SK-N-SH (cell line): ENCODE data around the gene SLCO3A1. TPM values are rescaled to one million over a fixed set of nuclear protein-coding genes. Genes with fewer than 3 reads are reported as not detected.

Source experiments
- CTCF ChIA-PET: fragments of 300-600, 350-600 bp; formaldehyde crosslinking; extraction: SDS; loops from one replicate; lab custom pipeline; 2021; lab: Yijun Ruan, JAX
- POLR2A ChIA-PET: fragments of 350-600 bp; sonication (Branson Sonifier 250); formaldehyde crosslinking; extraction: SDS; loops from one replicate; lab custom pipeline; 2020; ENCODE audit warnings: antibody characterized with exemption, inconsistent platforms; lab: Yijun Ruan, JAX
- DNase-seq: peaks from one replicate; pipeline ENCODE4 v3.0.0; 2012
- H2AFZ ChIP-seq: fragments of 200-600 bp; sonication (generic); 2 replicates; pipeline ENCODE4 v1.8.1; 2016; ENCODE audit warnings: antibody characterized with exemption, mild to moderate bottlenecking, low read depth
- H3F3A ChIP-seq: fragments of 200-600 bp; sonication (generic); replicated peaks from 2 replicates; pipeline ENCODE3; 2016; ENCODE audit warnings: antibody characterized with exemption, mild to moderate bottlenecking; ENCODE audit not compliant: insufficient read depth
- H3K27ac ChIP-seq, 2 experiments: fragments of 200-500 bp in 1 of 2; fragments of 200-600 bp in 1 of 2; sonication (Bioruptor generic) in 1 of 2; sonication (generic), shearing (Covaris generic) in 1 of 2; 2 replicates each; pipeline versions ENCODE4 v1.5.1 to v1.6.1; 2014 to 2016; ENCODE audit warnings: low read depth in 2 of 2, inconsistent platforms in 1 of 2, low read length in 1 of 2, mild to moderate bottlenecking in 1 of 2, mixed read lengths in 1 of 2
- H3K27me3 ChIP-seq: fragments of 200-600 bp; sonication (generic), shearing (Covaris generic); 2 replicates; pipeline ENCODE4 v1.6.1; 2016; ENCODE audit warnings: mixed run types; ENCODE audit not compliant: insufficient read depth
- H3K36me3 ChIP-seq, 2 experiments: fragments of 200-500 bp in 1 of 2; fragments of 200-600 bp in 1 of 2; sonication (Bioruptor generic) in 1 of 2; sonication (generic) in 1 of 2; replicated peaks in 1 of 2; 2 replicates each; pipeline versions ENCODE3 to v1.5.1; 2014 to 2016; ENCODE audit warnings: low read length in 1 of 2, mild to moderate bottlenecking in 1 of 2; ENCODE audit not compliant: insufficient read depth in 2 of 2, control insufficient read depth in 1 of 2
- H3K4me1 ChIP-seq, 2 experiments: fragments of 200-500 bp in 1 of 2; fragments of 200-600 bp in 1 of 2; sonication (Bioruptor generic) in 1 of 2; sonication (generic), shearing (Covaris generic) in 1 of 2; 2 replicates each; pipeline versions ENCODE4 v1.5.1 to v1.6.1; 2014 to 2016; ENCODE audit warnings: low read depth in 1 of 2, low read length in 1 of 2, mixed run types in 1 of 2; ENCODE audit not compliant: insufficient read depth in 2 of 2, control insufficient read depth in 1 of 2
- H3K4me2 ChIP-seq: fragments of 200-600 bp; sonication (generic), shearing (Covaris generic); 2 replicates; pipeline ENCODE4 v1.6.1; 2017; ENCODE audit warnings: mixed run types
- H3K4me3 ChIP-seq, 2 experiments: fragments of 200-500 bp in 1 of 2; fragments of 200-600 bp in 1 of 2; sonication (Bioruptor generic) in 1 of 2; sonication (generic), shearing (Covaris generic) in 1 of 2; 2 replicates each; pipeline versions ENCODE4 v1.5.1 to v1.8.1; 2014 to 2016; ENCODE audit warnings: low read depth in 2 of 2, inconsistent platforms in 1 of 2, low read length in 1 of 2, mild to moderate bottlenecking in 1 of 2, mixed read lengths in 1 of 2, moderate library complexity in 1 of 2
- H3K79me2 ChIP-seq: fragments of 200-600 bp; sonication (generic); 2 replicates; pipeline ENCODE4 v1.8.1; 2017; ENCODE audit warnings: mild to moderate bottlenecking; ENCODE audit not compliant: insufficient read depth
- H3K9ac ChIP-seq: fragments of 200-600 bp; sonication (generic); 2 replicates; pipeline ENCODE4 v1.6.1; 2017; ENCODE audit warnings: mixed run types
- H3K9me2 ChIP-seq: fragments of 200-600 bp; sonication (generic); 2 replicates; pipeline ENCODE4 v1.6.1; 2017; ENCODE audit warnings: mixed run types
- H3K9me3 ChIP-seq: fragments of 200-600 bp; sonication (generic); 2 replicates; pipeline ENCODE4 v1.6.1; 2017; ENCODE audit warnings: mixed run types, mild to moderate bottlenecking, moderate library complexity
- H4K20me1 ChIP-seq: fragments of 200-600 bp; sonication (generic); 2 replicates; pipeline ENCODE4 v1.6.1; 2017; ENCODE audit warnings: mild to moderate bottlenecking, mixed run types; ENCODE audit not compliant: insufficient read depth
- GATA2 ChIP-seq: sonication (generic); formaldehyde crosslinking; IDR thresholded peaks from 2 replicates; pipeline ENCODE4 v1.5.0; 2020; ENCODE audit warnings: mild to moderate bottlenecking, missing genetic modification reagents
- JUND ChIP-seq: IDR thresholded peaks from 2 replicates; pipeline ENCODE4 v1.4.0; 2012
- MEF2A ChIP-seq: IDR thresholded peaks from 2 replicates; pipeline ENCODE4 v1.4.0; 2012; ENCODE audit warnings: low read depth, borderline replicate concordance
- NRF1 ChIP-seq: IDR thresholded peaks from 2 replicates; pipeline ENCODE4 v1.6.1; 2012; ENCODE audit warnings: low read depth, mild to moderate bottlenecking, low read length
- RXRA ChIP-seq: IDR thresholded peaks from 2 replicates; pipeline ENCODE4 v1.4.0; 2012; ENCODE audit warnings: low read depth, mild to moderate bottlenecking, borderline replicate concordance
- SMC3 ChIP-seq: IDR thresholded peaks from 2 replicates; pipeline ENCODE4 v1.6.1; 2012; ENCODE audit warnings: low read depth, low read length, improper control_type of control experiment
- YY1 ChIP-seq: IDR thresholded peaks from 2 replicates; pipeline ENCODE4 v1.4.0; 2012; ENCODE audit warnings: low read depth, mild to moderate bottlenecking
- WGBS: methylation state at CpG from one replicate; pipeline ENCODE4 v1.1.6; 2017; ENCODE audit warnings: low lambda C conversion rate; 5-methylcytosine and 5-hydroxymethylcytosine counted together
- polyA plus RNA-seq, 3 experiments: library from polyadenylated mRNA; depleted of rRNA; stranded (reverse); fragments of >200 nt; gene quantifications; 2 replicates each; pipeline ENCODE4 v1.2.3, GENCODE V29; 2012
- TF ChIP-seq, protein P1 (sequence below): IDR thresholded peaks from 2 replicates; pipeline ENCODE4 v1.6.1; 2012; ENCODE audit warnings: mild to moderate bottlenecking, low read depth, low read length, moderate library complexity
- TF ChIP-seq, protein P2 (sequence below): fragments of 200-600 bp; sonication (generic); IDR thresholded peaks from 2 replicates; pipeline ENCODE4 v1.6.1; 2017; ENCODE audit warnings: antibody characterized with exemption, mild to moderate bottlenecking, moderate library complexity

The SLCO3A1 gene
- polyA plus RNA-seq, 1 of the 3 experiments (the other 2 are of a cell fraction), result 19.7 TPM

DNA sequence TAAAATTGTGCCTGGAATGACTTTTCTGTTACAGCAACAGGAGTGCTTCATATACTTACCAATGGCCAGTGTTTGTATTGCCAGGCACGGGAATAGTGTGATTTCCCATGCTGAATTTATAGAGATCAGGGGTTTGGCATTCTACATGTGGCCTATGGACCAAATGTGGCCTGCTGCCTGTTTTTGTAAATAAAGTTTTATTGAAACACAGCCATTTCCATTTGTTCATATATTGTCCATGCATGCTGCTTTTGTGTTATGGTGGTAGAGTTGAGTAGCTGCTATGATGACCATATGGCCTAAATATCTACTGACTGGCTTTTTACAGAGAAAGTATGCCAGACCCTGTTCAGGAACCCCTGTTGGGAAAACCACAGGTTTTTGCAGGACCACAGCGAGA is 55.6 kb downstream of the SLCO3A1 start:
- CTCF ChIA-PET, result interaction anchor here (1.9 kb wide), 1 partner anchor 27 kb away, joined by 4 read pairs; no protein-coding TSS in a partner anchor
- 90% methylated on average over 2 of the region's 2 CpGs for WGBS

DNA sequence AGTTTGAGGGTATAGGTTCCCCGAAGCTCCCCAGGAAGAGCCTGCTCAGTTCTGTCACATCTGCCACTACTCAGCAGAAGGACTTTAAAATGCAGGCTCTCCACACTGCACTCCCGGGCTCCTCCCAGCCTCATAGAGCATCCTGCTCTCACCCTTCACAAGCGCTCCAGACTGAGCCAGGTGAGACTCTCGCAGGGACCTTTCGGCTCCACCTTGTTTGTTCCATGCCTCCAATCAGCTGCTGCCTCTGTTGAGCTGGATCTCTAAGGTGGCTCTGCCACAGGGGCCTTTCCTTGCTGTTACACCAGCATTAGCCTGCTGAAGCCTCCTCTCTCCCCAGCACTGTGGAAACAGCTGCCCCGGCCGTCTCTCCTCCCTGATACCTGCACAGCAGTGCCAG is 56.1 kb downstream of the SLCO3A1 start:
- CTCF ChIA-PET, result interaction anchor here (1.9 kb wide), 1 partner anchor 26 kb away, joined by 4 read pairs; no protein-coding TSS in a partner anchor
- 100% methylated on average over 6 of the region's 7 CpGs for WGBS

More for the DNA sequence above, 55.6 kb downstream of the SLCO3A1 start:
- no peak overlapping the region for H2AFZ ChIP-seq
- no peak overlapping the region for H3K27ac ChIP-seq
- H3K9ac ChIP-seq, result no peak overlapping the region
- H3F3A ChIP-seq, result peaks cover 6% of the 10 kb centered on the region
- POLR2A ChIA-PET, result no interaction called here
- H3K9me2 ChIP-seq, result no peaks in the 10 kb centered on the region
- H3K4me1 ChIP-seq, result peaks cover 5 to 7% of the 10 kb centered on the region in 2 experiments; a peak in 2 of 4 replicates
- no peaks in the 10 kb centered on the region for H3K9me3 ChIP-seq
- H3K79me2 ChIP-seq, result no peaks in the 10 kb centered on the region; the same call in 1 of the 2 replicates
- H3K36me3 ChIP-seq, result no peaks in the 10 kb centered on the region
- no peaks in the 10 kb centered on the region for H4K20me1 ChIP-seq
- TF ChIP-seq, protein P1, sequence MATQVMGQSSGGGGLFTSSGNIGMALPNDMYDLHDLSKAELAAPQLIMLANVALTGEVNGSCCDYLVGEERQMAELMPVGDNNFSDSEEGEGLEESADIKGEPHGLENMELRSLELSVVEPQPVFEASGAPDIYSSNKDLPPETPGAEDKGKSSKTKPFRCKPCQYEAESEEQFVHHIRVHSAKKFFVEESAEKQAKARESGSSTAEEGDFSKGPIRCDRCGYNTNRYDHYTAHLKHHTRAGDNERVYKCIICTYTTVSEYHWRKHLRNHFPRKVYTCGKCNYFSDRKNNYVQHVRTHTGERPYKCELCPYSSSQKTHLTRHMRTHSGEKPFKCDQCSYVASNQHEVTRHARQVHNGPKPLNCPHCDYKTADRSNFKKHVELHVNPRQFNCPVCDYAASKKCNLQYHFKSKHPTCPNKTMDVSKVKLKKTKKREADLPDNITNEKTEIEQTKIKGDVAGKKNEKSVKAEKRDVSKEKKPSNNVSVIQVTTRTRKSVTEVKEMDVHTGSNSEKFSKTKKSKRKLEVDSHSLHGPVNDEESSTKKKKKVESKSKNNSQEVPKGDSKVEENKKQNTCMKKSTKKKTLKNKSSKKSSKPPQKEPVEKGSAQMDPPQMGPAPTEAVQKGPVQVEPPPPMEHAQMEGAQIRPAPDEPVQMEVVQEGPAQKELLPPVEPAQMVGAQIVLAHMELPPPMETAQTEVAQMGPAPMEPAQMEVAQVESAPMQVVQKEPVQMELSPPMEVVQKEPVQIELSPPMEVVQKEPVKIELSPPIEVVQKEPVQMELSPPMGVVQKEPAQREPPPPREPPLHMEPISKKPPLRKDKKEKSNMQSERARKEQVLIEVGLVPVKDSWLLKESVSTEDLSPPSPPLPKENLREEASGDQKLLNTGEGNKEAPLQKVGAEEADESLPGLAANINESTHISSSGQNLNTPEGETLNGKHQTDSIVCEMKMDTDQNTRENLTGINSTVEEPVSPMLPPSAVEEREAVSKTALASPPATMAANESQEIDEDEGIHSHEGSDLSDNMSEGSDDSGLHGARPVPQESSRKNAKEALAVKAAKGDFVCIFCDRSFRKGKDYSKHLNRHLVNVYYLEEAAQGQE, result no peak
- TF ChIP-seq YY1 (no peak), JUND (no peak), SMC3 (no peak), RXRA (no peak), NRF1 (no peak)
- TF ChIP-seq, protein P2, sequence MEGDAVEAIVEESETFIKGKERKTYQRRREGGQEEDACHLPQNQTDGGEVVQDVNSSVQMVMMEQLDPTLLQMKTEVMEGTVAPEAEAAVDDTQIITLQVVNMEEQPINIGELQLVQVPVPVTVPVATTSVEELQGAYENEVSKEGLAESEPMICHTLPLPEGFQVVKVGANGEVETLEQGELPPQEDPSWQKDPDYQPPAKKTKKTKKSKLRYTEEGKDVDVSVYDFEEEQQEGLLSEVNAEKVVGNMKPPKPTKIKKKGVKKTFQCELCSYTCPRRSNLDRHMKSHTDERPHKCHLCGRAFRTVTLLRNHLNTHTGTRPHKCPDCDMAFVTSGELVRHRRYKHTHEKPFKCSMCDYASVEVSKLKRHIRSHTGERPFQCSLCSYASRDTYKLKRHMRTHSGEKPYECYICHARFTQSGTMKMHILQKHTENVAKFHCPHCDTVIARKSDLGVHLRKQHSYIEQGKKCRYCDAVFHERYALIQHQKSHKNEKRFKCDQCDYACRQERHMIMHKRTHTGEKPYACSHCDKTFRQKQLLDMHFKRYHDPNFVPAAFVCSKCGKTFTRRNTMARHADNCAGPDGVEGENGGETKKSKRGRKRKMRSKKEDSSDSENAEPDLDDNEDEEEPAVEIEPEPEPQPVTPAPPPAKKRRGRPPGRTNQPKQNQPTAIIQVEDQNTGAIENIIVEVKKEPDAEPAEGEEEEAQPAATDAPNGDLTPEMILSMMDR, result no peak
- TF ChIP-seq, all 33 proteins: peak for 0
- no peak overlapping the region for H3K4me3 ChIP-seq
- no peaks in the 10 kb centered on the region for H3K27me3 ChIP-seq
- no peak for DNase-seq
- H3K4me2 ChIP-seq, result no peak overlapping the region

More for the DNA sequence above, 56.1 kb downstream of the SLCO3A1 start:
- Histone ChIP-seq H3K9me3 (no peaks in the 10 kb centered on the region), H3K4me3 (no peak overlapping the region), H3K4me1 (peaks cover 5 to 7% of the 10 kb centered on the region in 2 experiments; a peak in 2 of 4 replicates), H4K20me1 (no peaks in the 10 kb centered on the region), H3K27me3 (no peaks in the 10 kb centered on the region), H3K79me2 (no peaks in the 10 kb centered on the region; the same call in 1 of the 2 replicates), H3F3A (peaks cover 6% of the 10 kb centered on the region), H3K9me2 (no peaks in the 10 kb centered on the region), H3K4me2 (no peak overlapping the region), H3K27ac (no peak overlapping the region), H3K9ac (no peak overlapping the region), H3K36me3 (no peaks in the 10 kb centered on the region), H2AFZ (no peak overlapping the region)
- POLR2A ChIA-PET, result no interaction called here
- TF ChIP-seq RXRA (no peak), GATA2 (CRISPR knock-in tag) (no peak), MEF2A (no peak)
- DNase-seq, result no peak
